Measurements from ENCODE around the gene PFDN5.
A peak's percentile ranks its signal among the peaks of the same experiment; 100 is the strongest.

PFDN5 gene

DNA sequence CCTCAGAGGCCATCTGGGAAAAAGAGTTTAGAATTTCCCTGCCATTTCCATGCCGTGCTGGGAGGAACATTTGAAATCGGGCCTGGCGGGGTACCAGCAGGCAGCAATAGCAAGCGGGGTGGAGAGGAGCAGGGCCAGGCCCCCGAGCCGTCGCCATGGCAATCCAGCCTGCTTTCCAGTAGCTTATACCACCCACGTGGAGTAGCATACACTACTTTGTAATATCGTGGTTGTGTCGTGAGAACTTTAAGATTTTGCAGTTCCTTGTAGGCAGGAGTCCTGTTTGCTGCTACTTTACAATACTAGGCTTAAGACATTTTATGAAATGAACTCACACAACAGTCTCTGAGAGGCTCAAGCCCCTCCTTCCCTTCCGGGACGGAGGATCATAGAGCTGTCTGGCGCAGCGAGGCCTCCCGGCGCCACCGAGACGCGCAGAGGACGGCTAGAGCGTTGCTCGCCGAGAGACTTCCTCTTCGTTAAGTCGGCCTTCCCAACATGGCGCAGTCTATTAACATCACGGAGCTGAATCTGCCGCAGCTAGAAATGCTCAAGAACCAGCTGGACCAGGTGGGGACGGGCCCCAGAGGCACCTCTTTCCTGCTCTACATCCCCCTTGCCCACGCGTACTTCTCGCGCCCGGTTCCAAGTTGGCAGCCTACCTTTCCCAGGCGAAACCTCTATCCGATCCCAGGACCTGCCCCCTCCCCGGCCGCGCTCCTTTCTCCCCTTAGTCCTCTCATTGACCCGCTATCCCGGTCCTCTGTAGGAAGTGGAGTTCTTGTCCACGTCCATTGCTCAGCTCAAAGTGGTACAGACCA lies at the start of gene PFDN5:
PFDN5 (plus strand) TSS at position 473 of the 821 bp plus-strand sequence; CDS start at position 499, 26 bp downstream.
- peak; percentile 97 for DNase-seq

DNA sequence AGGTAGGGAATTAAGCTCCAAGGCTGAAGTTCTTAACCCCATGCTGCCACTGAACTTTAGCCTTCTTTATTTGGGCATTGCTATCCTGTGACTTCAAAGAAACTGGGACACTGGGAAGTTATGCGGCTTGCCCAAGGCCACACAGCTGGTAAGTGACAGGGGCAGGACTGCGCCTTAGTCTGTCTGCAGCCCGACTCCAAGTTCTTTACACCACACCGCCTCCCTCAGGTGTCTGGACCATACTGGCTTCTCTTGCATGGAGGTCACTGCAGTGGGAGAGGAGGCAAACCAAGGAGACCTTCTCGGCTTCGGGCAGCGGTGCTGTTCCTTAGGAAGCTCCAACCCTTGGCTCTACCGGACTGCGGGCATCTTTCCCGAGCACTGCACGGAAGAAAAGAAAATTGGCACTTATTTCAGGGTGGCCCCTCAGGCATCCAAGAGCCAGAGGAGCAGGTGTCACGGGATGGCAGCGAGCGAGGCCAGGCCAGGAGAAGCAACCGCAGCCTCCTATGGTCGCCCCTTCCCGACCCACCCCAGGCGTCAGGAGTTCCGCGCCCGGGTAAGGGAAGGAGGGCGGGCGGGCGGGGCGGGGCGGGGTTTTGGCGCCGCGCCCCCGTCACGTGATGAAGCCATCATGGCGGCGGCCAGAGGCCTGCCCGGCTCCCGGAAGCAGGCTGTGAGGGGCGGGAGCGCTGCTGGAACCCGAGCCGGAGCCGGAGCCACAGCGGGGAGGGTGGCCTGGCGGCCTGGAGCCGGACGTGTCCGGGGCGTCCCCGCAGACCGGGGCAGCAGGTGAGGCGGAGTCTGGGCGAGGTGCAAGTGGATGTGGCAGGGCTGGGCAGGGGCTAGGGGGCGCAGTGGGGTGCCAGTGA lies 43.6 kb upstream of the PFDN5 start:
- DNase-seq, result peak; percentile 92

GRCh38 chr12:53252349-53252916 lies 42.9 kb upstream of the PFDN5 start:
- peak; percentile 75 for DNase-seq

- no peak for DNase-seq
Observed at GRCh38 chr12:53253298-53253697, 42.0 kb upstream of the PFDN5 start.

DNA sequence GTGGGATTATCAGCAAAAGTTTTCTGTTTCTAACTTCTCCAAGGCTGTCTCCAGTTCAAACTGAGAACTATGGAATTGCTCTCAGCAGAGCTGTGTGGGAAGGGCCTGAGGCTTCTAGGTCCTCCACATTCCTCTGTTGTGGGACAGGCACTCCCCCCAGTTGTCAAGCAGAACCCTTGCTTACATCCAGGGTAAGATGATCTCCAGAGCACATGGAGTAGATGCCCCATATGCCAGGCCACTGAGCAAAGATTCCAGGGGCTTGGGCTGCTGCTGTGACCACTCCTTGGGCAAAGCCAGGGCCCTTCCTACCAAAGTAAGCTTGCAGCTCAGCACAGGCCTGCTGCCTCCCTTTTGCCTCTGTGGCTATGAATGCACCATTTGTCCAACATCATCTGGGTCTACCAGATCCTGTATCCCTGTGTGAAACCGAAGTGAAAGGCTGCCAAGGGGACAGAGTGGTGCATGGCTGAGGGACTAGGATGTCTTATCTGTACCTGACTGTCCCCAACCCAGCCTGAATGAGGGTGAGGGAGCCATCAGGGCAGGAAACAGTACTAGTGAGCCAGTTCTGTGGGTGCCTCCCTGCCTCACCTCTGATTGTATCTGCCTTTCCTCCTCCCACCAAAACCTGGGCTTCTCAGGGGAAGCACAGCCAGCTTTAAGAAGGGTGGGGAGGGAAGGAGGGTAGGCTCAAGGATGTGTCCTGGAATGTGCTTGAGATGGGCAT lies 40.4 kb upstream of the PFDN5 start:
- no peak for DNase-seq

DNA sequence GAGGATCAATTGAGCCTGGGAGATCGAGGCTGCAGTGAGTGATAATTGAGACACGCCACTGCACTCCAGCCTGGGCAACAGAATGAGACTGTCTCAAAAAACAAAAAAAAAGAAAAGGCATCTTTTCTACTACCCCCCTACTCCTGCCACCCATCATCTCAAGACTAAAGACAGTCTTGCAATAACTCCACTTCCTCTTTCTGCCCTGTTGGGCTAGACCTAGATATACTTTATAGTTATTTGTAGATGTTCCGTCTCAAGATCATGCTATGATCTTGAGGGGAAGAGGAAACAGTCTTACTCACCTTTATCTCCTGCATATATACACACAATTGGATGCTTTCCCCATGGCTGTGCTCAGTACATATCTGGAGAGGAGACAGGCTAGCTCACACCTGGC lies 39.3 kb upstream of the PFDN5 start:
- no peak for DNase-seq

DNA sequence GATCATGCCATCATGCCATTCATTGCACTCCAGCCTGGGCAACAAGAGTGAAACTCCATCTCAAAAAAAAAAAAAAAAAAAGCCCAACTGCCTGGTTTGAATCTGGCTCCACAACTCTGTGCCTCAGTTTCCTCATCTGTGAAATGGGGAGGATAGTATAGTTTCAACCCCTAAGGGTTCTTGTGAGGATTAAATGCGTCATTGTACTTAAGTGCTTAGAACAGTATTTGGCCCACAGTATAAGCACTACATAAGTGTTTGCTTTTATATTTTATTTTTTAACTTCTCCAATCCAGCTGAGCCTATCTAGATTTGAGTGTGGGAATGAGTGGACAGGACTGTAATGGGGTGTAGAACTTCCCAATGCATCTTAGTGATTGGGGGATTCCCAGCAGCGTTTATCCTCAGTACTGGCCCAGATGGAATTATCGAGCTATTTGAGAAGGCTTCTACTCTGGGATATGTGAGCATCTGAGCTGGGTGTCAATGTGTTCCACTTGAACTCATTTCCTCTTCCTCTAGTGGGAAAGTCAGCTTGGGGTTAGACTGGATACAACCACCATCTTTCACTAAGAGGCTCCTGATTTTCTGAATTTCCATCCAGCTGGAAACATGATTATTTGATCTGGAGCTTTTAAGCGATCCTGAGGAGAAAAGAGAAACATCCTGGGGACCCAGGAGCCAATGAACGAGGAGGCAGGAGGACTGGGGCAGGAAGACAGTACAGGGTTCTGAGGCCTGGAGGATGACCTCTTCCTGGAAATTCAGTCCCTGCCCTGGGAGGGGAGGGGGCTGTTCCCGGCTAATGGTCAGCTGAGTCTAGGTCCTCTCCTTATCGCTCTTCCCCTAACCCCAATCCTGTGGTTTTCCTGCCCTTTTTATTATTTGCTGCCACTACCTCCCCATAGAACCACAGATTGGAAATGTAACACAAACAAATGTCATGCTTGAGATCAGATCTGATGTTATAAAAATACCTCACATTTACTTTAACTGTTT lies 36.5 kb upstream of the PFDN5 start:
- peak; percentile 64 for DNase-seq

DNA sequence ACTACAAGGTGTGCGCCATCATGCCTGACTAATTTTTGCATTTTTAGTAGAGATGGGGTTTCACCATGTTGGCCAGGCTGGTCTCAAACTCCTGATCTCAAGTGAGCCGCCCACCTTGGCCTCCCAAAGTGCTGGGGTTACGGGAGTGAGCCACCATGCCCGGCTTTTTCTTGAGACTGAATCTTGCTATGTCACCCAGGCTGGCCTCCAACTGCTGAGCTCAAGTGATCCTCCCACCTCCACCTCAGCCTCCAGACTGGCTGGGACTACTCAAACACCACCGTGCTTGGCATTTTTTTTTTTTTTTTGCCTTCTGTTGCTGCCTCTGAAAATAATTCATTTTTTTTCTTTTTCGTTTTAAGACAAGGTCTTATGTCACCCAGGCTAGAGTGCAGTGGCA lies 35.5 kb upstream of the PFDN5 start:
- DNase-seq, result no peak

DNA sequence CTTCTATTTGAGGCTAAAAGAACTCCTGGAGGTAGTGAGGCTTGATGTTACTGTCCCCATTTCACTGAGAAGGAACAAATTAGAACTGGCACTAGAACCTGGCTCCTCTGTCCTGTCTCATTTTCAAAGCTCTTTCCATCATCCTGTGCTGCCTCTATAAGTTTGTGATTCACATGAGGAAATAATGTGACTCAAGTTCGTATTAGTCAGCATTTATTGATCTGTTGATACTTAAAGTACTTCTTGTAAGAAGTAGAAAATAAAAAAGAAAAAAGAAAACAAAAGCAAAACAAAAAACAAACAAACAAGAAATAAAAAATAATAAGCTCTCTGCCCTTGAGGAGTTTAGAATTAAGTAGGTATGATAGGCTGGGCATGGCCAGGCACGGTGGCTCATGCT lies 29.6 kb upstream of the PFDN5 start:
- no peak for DNase-seq

DNA sequence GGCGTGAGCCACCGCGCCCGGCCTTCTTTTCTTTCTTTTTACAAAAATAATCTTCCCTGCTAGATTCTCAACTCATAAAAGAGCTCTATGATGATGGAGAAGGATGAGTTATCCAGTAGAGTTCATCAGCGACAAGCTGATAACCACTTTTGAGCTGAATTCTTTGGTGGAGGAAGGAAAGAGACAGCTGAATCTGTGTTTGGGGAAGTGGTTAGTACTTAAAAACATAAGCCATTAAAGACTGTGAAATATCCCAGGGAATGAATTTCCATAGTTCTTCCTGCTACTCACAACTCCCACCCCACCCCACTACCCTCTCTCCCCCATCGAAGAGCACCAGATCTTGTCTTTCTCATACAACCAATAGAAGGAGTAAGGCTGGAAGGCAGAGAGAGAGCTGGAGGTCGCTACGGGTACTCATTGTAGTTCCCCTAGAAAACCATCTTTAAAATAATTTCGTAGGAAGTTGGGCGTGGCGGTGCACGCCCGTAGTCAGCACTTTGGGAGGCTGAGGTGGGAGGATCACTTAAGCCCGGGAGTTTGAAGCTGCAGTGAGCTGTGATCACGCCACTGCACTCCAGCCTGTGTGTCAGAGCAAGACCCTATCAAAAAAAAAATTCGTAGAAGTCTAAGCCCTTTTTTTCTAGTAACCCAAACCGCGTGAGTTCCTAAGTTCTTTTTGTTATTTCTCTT lies 27.9 kb upstream of the PFDN5 start:
- no peak for DNase-seq

DNA sequence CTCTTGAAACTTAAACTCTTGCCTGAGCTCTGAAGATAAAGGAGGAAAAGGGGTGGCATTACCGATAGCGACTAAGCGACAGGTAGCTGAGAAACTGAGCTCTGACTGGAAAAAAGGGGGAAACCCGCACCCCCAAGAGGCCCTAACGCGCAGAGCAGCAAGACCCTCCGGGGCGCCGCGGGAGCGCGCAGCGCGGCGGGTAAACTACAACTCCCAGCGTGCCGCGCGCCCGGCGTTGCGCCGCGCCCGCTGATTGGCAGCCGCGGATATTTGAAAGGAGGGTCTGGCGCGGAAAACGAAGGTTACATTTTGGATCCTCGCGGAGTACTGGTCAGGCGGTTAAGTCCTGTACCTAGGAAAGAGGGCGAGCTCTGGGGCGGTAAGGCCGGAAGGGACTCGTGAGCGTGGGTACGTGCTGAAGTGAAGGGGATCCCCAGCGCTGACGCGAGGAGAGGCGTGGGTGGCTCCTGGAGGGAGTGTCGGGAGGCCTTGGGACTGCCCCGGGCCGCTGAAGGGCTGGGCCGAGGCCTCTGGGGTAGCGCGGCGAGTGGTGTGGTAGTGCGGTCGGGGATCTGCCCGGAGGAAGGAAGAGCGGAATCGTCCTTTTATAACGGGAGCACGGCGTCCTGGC lies 27.2 kb upstream of the PFDN5 start, which contains the start of gene ESPL1:
ESPL1 (plus strand) TSS at position 301 of the 631 bp plus-strand sequence. CDS start 468 bp downstream, outside the sequence.
- peak; percentile 81 for DNase-seq

DNA sequence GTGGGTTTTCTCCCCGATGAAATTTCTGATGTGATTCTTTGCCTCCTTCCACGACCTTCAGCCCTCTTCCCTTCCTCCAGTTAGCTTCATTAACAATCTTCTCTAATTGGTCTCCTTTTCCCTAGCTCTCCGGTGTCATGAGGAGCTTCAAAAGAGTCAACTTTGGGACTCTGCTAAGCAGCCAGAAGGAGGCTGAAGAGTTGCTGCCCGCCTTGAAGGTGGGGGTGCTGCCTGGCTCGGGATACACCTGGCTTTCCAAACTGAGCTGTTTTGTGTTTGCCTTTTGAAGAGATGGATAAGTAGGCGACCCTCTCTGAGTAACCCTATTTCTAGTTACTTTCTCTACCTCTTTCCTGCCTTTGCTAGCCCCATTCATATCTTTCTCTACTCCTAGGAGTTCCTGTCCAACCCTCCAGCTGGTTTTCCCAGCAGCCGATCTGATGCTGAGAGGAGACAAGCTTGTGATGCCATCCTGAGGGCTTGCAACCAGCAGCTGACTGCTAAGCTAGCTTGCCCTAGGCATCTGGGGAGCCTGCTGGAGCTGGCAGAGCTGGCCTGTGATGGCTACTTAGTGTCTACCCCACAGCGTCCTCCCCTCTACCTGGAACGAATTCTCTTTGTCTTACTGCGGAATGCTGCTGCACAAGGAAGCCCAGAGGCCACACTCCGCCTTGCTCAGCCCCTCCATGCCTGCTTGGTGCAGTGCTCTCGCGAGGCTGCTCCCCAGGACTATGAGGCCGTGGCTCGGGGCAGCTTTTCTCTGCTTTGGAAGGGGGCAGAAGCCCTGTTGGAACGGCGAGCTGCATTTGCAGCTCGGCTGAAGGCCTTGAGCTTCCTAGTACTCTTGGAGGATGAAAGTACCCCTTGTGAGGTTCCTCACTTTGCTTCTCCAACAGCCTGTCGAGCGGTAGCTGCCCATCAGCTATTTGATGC lies 26.4 kb upstream of the PFDN5 start:
- peak; percentile 35 for DNase-seq

- DNase-seq, result no peak
Observed at GRCh38 chr12:53274445-53274844, 20.9 kb upstream of the PFDN5 start.

DNA sequence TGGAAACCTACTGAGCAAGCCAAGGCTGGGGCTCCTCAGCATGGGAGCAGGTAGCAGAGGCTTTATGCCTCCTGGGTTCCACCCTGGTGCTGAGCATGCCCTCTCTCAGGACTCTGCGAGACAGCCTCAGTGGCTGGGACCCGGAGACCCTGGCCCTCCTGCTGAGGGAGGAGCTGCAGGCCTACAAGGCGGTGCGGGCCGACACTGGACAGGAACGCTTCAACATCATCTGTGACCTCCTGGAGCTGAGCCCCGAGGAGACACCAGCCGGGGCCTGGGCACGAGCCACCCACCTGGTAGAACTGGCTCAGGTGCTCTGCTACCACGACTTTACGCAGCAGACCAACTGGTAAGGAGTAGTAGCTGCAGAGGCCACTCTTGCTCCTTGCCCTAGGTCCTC lies 18.8 kb upstream of the PFDN5 start:
- DNase-seq, result no peak

DNA sequence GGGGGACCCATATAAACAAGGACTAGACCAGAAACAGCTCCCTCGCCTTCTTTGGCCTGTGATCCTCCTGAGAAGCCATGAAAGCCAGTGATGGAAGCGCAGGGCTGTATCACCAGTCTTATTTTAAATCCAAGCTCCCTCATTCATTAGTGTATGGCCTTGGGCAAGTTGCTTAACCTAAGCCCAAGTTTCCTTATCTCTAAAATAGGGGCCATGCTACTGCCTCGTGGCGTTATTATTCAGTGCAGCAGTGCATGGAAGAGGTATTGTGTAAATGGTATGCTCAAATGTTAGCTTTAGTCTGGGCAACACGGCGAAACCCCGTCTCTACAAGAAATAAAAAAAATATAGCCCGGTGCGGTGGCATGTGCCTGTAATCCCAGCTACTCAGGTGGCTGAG lies 17.4 kb upstream of the PFDN5 start:
- DNase-seq, result no peak

DNA sequence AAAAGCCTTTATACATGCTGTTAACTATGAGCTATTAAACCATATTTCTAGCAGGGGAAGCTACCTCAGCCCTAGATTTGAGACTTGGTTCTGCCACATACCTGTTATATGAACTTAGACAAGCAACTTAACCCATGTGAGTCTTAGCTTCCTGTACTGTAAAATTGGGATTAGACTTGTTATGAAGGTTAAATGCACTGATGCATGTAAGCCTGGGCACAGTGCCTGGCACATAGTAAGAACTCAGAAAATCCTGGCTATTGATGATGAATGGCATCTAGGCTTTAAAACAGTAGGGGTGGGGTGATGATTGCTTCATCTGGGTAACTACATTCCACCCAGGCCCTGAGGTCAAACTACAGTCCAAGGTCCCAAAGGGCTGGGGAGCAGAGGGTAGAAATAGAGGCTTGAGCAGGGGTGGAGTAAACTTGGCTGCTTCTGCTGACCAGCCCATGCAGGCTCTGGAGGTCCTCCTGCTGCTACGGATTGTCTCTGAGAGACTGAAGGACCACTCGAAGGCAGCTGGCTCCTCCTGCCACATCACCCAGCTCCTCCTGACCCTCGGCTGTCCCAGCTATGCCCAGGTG lies 16.0 kb upstream of the PFDN5 start:
- no peak for DNase-seq

GRCh38 chr12:53279888-53280498 lies 15.3 kb upstream of the PFDN5 start:
- DNase-seq, result no peak

GRCh38 chr12:53286448-53286847 lies 8.9 kb upstream of the PFDN5 start:
- DNase-seq, result no peak

Measured in DMS53 (cell line).